GM12878 (cell line): ENCODE data around the gene USP34. TPM values are rescaled to one million over a fixed set of nuclear protein-coding genes. Genes with fewer than 3 reads are reported as not detected.

Source experiments
- ATAC-seq: fragments of 200-7000 bp; cut with Tn5 transposase; 3 replicates; pipeline ENCODE4 v1.9.1; 2020; ENCODE audit warnings: mild to moderate bottlenecking, moderate library complexity
- BruUV-seq: library from RNA; stranded (reverse); fragments of 400-500 nt; replicated peaks from 2 replicates; lab custom pipeline; 2021; lab: Mats Ljungman, UMichigan
- CTCF ChIA-PET: fragments of 300-600 bp; sonication (Branson Sonifier 250); formaldehyde crosslinking; extraction: SDS; loops from one replicate; lab custom pipeline; 2021; ENCODE audit warnings: inconsistent platforms; lab: Yijun Ruan, JAX
- POLR2A ChIA-PET: fragments of 350-600 bp; formaldehyde crosslinking; extraction: SDS; loops from one replicate; lab custom pipeline; 2021; ENCODE audit warnings: inconsistent platforms; lab: Charles Lee
- RAD21 ChIA-PET: fragments of 300-600 bp; sonication (Branson Sonifier 250); formaldehyde crosslinking; loops from one replicate; lab custom pipeline; 2023; ENCODE audit warnings: antibody characterized with exemption; ENCODE audit not compliant: unreplicated experiment; lab: Charles Lee
- SMC1A ChIA-PET: fragments of 300-600 bp; sonication (Branson Sonifier 250); formaldehyde crosslinking; loops from one replicate; lab custom pipeline; 2023; ENCODE audit not compliant: unreplicated experiment, uncharacterized antibody; lab: Charles Lee
- DNase-seq: peaks from one replicate; pipeline ENCODE4 v3.0.0-alpha.2; 2011; ENCODE audit warnings: low read depth, low spot score
- FAIRE-seq: peaks from 3 replicates; lab custom pipeline; 2011; peaks lifted over from hg19 to GRCh38; lab: Jason Lieb, UNC
- H2AFZ ChIP-seq: 2 replicates; pipeline ENCODE4 v1.6.0; 2011; ENCODE audit warnings: low read depth, low read length, control low read depth; ENCODE audit not compliant: control insufficient read depth
- H3K27ac ChIP-seq: 2 replicates; pipeline ENCODE4 v1.5.1; 2011; ENCODE audit warnings: control low read depth; ENCODE audit not compliant: control insufficient read depth, insufficient read depth
- H3K27me3 ChIP-seq, 2 experiments: replicated peaks in 1 of 2; 2 replicates each; pipeline versions ENCODE4 v1.6.0 to v1.6.1; 2011; ENCODE audit warnings: low read length in 1 of 2; ENCODE audit not compliant: control insufficient read depth in 2 of 2, insufficient read depth in 2 of 2
- H3K36me3 ChIP-seq, 2 experiments: 2 replicates each; pipeline ENCODE4 v1.5.1; 2011; ENCODE audit warnings: low read length in 1 of 2; ENCODE audit not compliant: control insufficient read depth in 2 of 2, insufficient read depth in 2 of 2
- H3K4me1 ChIP-seq: 2 replicates; pipeline ENCODE4 v1.6.1; 2011; ENCODE audit warnings: mild to moderate bottlenecking, low read length, moderate library complexity, mixed read lengths; ENCODE audit not compliant: control insufficient read depth, insufficient read depth
- H3K4me2 ChIP-seq: 2 replicates; pipeline ENCODE4 v1.6.0; 2011; ENCODE audit warnings: control low read depth; ENCODE audit not compliant: control insufficient read depth, insufficient read depth
- H3K4me3 ChIP-seq: fragments of 200-600 bp; sonication (generic); 2 replicates; pipeline ENCODE4 v1.5.1; 2016
- H3K79me2 ChIP-seq: 2 replicates; pipeline ENCODE4 v1.6.0; 2011; ENCODE audit warnings: low read length; ENCODE audit not compliant: control insufficient read depth, insufficient read depth
- H3K9ac ChIP-seq: 2 replicates; pipeline ENCODE4 v1.8.0; 2011; ENCODE audit warnings: low read length, control low read depth, mixed read lengths; ENCODE audit not compliant: control insufficient read depth, insufficient read depth
- H3K9me3 ChIP-seq: replicated peaks from 3 replicates; pipeline ENCODE4 v1.5.1; 2011; ENCODE audit warnings: mild to moderate bottlenecking, low read length; ENCODE audit not compliant: control insufficient read depth, insufficient read depth
- H4K20me1 ChIP-seq: 2 replicates; pipeline ENCODE4 v1.6.0; 2011; ENCODE audit not compliant: control insufficient read depth, insufficient read depth
- BCL11A ChIP-seq: IDR thresholded peaks from 2 replicates; pipeline ENCODE4 v1.6.1; 2011; ENCODE audit warnings: low read depth, low read length
- BMI1 ChIP-seq: fragments of 450-650 bp; IDR thresholded peaks from 2 replicates; pipeline ENCODE4 v1.6.1; 2016; ENCODE audit warnings: mild to moderate bottlenecking, moderate library complexity, borderline replicate concordance
- CEBPB ChIP-seq, 2 experiments: fragments of 150-350 bp in 1 of 2; IDR thresholded peaks; 2 replicates each; pipeline ENCODE4 v1.6.1; 2012 to 2014; ENCODE audit warnings: low read depth in 2 of 2, low read length in 2 of 2, borderline replicate concordance in 1 of 2, inconsistent platforms in 1 of 2
- NFYB ChIP-seq: IDR thresholded peaks from 2 replicates; pipeline ENCODE4 v1.6.1; 2011; ENCODE audit warnings: low read depth, mild to moderate bottlenecking, low read length, improper control_type of control experiment, moderate library complexity; ENCODE audit not compliant: insufficient read depth
- POLR2A ChIP-seq: IDR thresholded peaks from 2 replicates; pipeline ENCODE4 v1.6.1; 2011; ENCODE audit warnings: low read depth, mild to moderate bottlenecking, low read length
- RFX5 ChIP-seq: IDR thresholded peaks from 2 replicates; pipeline ENCODE4 v1.6.1; 2011; ENCODE audit warnings: low read depth, low read length, improper control_type of control experiment
- WGBS: methylation state at CpG from one replicate; pipeline ENCODE4 v1.1.6; 2016; ENCODE audit warnings: low lambda C conversion rate; ENCODE audit not compliant: insufficient replicate concordance, insufficient coverage; ENCODE audit errors: missing lambda C conversion rate; 5-methylcytosine and 5-hydroxymethylcytosine counted together
- in situ Hi-C: fragments of 300-500 bp; cut with MboI; formaldehyde crosslinking; loops from 9 replicates; pipeline ENCODE4 v1.14.3; 2018; ENCODE audit warnings: mixed read lengths
- intact Hi-C: fragments of 100-400 bp; cut with micrococcal nuclease; formaldehyde crosslinking; loops from one replicate; pipeline ENCODE4 v1.14.2; 2022; ENCODE audit not compliant: unreplicated experiment
- polyA plus RNA-seq, 11 experiments: library from polyadenylated mRNA; depleted of rRNA in 4 of 11; unstranded in 6 of 11; stranded (reverse) in 5 of 11; fragments of >200 nt; fragmentation: Nextera tagmentation in 4 of 11; fragmentation: Illumina TruSeq in 1 of 11; extraction: Ambion mirVana in 4 of 11; extraction: Trizol in 1 of 11; gene quantifications; 1 replicate in 1 of 11; 2 replicates in 10 of 11; pipeline versions ENCODE4 v1.2.1 to v1.2.3, GENCODE V29; 2011 to 2016; ENCODE audit warnings: inconsistent platforms in 2 of 11, missing spikeins in 2 of 11, low read depth in 1 of 11
- total RNA-seq, 4 experiments: library from RNA; depleted of rRNA in 3 of 4; stranded (reverse); fragments of >200 nt in 3 of 4; fragmentation: Illumina TruSeq in 1 of 4; extraction: Trizol in 1 of 4; gene quantifications; 2 replicates each; pipeline versions ENCODE4 v1.2.1 to v1.2.3, GENCODE V29; 2013 to 2021
- TF ChIP-seq, protein P1 (sequence below): fragments of 450-650 bp; conservative IDR thresholded peaks from 2 replicates; pipeline ENCODE4 v1.6.1; 2017; ENCODE audit warnings: mild to moderate bottlenecking, moderate library complexity
- TF ChIP-seq, protein P2 (sequence below): fragments of 450-650 bp; formaldehyde crosslinking; IDR thresholded peaks from 2 replicates; pipeline ENCODE4 v1.5.0; 2022; ENCODE audit warnings: mild to moderate bottlenecking, missing genetic modification characterization

The USP34 gene
- total and polyA plus RNA-seq, 10 of the 15 experiments (the other 5 are each of a cell fraction or from before 2014, with no cell fraction given): 26.2 to 106 (median 62.1) TPM

DNA sequence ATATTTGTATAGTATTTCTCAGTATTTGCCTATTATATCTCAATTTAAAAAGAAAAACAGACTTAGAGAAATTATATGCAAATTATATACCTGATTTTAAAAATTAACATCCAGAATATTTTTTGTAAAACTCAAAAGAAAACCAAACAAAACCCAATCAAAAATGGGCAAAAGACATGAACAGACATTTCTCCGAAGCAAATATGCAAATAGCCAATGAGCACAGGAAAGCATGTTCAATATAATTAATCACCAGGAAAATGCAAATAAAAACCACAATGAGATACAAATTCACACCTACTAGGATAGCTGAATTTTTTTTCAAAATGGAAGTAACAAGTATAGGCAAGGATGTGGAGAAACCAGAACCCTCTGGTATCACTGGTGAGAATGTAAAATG lies 108.0 kb downstream of the USP34 start:
- FAIRE-seq (no peak), ATAC-seq (no peak), DNase-seq (no peak)
- ChIA-PET CTCF (no interaction called here), RAD21 (no interaction called here), POLR2A (no interaction called here), SMC1A (interaction anchor here (1.3 kb wide), 1 partner anchor 27 kb away, joined by 3 read pairs; no protein-coding TSS in a partner anchor)
- Histone ChIP-seq H3K27me3 (no peaks in the 10 kb centered on the region), H4K20me1 (no peaks in the 10 kb centered on the region), H3K4me1 (no peaks in the 10 kb centered on the region), H3K4me2 (no peak overlapping the region), H3K9me3 (no peaks in the 10 kb centered on the region; the same call in 1 of the 3 replicates), H3K36me3 (peaks cover 0 to 17% of the 10 kb centered on the region in 2 experiments; a peak in 3 of 4 replicates), H3K4me3 (no peak overlapping the region), H3K79me2 (peaks cover 6% of the 10 kb centered on the region), H2AFZ (no peak overlapping the region), H3K27ac (no peak overlapping the region), H3K9ac (no peak overlapping the region)
- 50% methylated on average over 1 of the region's 1 CpG for WGBS
- in situ Hi-C loops: no loop called here
- intact Hi-C loops: no loop called here
- TF ChIP-seq BMI1 (no peak), NFYB (no peak), CEBPB (IDR thresholded peaks at IDR 0.05; ENCODE audit: borderline replicate concordance in 1 of 2, low read depth in 2 of 2, low read length in 2 of 2) (no peak), POLR2A (no peak), RFX5 (no peak), BCL11A (no peak)
- TF ChIP-seq, protein P1, sequence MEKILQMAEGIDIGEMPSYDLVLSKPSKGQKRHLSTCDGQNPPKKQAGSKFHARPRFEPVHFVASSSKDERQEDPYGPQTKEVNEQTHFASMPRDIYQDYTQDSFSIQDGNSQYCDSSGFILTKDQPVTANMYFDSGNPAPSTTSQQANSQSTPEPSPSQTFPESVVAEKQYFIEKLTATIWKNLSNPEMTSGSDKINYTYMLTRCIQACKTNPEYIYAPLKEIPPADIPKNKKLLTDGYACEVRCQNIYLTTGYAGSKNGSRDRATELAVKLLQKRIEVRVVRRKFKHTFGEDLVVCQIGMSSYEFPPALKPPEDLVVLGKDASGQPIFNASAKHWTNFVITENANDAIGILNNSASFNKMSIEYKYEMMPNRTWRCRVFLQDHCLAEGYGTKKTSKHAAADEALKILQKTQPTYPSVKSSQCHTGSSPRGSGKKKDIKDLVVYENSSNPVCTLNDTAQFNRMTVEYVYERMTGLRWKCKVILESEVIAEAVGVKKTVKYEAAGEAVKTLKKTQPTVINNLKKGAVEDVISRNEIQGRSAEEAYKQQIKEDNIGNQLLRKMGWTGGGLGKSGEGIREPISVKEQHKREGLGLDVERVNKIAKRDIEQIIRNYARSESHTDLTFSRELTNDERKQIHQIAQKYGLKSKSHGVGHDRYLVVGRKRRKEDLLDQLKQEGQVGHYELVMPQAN: no peak
- TF ChIP-seq, protein P2, sequence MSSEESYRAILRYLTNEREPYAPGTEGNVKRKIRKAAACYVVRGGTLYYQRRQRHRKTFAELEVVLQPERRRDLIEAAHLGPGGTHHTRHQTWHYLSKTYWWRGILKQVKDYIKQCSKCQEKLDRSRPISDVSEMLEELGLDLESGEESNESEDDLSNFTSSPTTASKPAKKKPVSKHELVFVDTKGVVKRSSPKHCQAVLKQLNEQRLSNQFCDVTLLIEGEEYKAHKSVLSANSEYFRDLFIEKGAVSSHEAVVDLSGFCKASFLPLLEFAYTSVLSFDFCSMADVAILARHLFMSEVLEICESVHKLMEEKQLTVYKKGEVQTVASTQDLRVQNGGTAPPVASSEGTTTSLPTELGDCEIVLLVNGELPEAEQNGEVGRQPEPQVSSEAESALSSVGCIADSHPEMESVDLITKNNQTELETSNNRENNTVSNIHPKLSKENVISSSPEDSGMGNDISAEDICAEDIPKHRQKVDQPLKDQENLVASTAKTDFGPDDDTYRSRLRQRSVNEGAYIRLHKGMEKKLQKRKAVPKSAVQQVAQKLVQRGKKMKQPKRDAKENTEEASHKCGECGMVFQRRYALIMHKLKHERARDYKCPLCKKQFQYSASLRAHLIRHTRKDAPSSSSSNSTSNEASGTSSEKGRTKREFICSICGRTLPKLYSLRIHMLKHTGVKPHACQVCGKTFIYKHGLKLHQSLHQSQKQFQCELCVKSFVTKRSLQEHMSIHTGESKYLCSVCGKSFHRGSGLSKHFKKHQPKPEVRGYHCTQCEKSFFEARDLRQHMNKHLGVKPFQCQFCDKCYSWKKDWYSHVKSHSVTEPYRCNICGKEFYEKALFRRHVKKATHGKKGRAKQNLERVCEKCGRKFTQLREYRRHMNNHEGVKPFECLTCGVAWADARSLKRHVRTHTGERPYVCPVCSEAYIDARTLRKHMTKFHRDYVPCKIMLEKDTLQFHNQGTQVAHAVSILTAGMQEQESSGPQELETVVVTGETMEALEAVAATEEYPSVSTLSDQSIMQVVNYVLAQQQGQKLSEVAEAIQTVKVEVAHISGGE: no peak
- no TSS peak for BruUV-seq
